ENCODE data around the gene NPAS3.

The NPAS3 gene

GRCh38 chr14:33846100-33846824 lies 907.6 kb downstream of the NPAS3 start:
- H3K9me3 ChIP-seq (ENCODE audit: control insufficient read depth, insufficient read depth, low read length), result no peaks in the 10 kb centered on the region
- H3K4me3 ChIP-seq (ENCODE audit: low read length), result no peak overlapping the region
- no peaks in the 10 kb centered on the region for H3K27me3 ChIP-seq (ENCODE audit: control insufficient read depth, insufficient read depth, low read length)
- H3K4me1 ChIP-seq (ENCODE audit: control insufficient read depth, insufficient read depth, low read length), result no peaks in the 10 kb centered on the region; the same call in 1 of the 2 replicates
- WGBS (ENCODE audit: insufficient coverage, insufficient read length), result no CpG with 5 or more reads among the region's 8 CpGs
- no peaks in the 10 kb centered on the region for H3K36me3 ChIP-seq (ENCODE audit: control insufficient read depth, insufficient read depth, low read length)
- H3K27ac ChIP-seq (ENCODE audit: low read length), result no peak overlapping the region
- no peak for DNase-seq (ENCODE audit: low read depth, low spot score)

- no peak overlapping the region for H3K27ac ChIP-seq (ENCODE audit: low read length)
- no CpG with 5 or more reads among the region's 1 CpG for WGBS (ENCODE audit: insufficient coverage, insufficient read length)
- no peaks in the 10 kb centered on the region for H3K36me3 ChIP-seq (ENCODE audit: control insufficient read depth, insufficient read depth, low read length)
- no peaks in the 10 kb centered on the region for H3K27me3 ChIP-seq (ENCODE audit: control insufficient read depth, insufficient read depth, low read length)
- DNase-seq (ENCODE audit: low read depth, low spot score), result no peak
- no peaks in the 10 kb centered on the region for H3K9me3 ChIP-seq (ENCODE audit: control insufficient read depth, insufficient read depth, low read length)
- H3K4me1 ChIP-seq (ENCODE audit: control insufficient read depth, insufficient read depth, low read length), result no peaks in the 10 kb centered on the region; the same call in 1 of the 2 replicates
- no peak overlapping the region for H3K4me3 ChIP-seq (ENCODE audit: low read length)
Observed at GRCh38 chr14:33847066-33847465, 908.4 kb downstream of the NPAS3 start.

DNA sequence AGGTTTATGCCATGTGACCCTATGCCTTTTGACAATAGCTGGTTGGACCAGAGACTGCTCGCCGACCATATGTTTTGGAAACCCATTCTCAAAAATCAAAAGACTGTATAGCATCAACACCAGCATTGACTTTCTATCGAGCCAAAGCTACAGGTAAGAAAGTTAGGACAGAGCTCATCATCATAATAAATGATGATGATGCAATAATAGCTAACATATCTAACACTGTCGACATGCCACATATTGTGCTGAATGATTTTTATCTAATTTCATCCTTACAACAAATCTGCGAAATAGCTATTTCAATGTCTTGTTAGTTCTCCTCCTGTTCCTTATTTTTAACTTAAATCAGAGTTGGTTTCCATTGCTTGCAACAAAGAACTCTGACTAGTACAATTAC lies 909.3 kb downstream of the NPAS3 start:
- no peaks in the 10 kb centered on the region for H3K27me3 ChIP-seq (ENCODE audit: control insufficient read depth, insufficient read depth, low read length)
- H3K9me3 ChIP-seq (ENCODE audit: control insufficient read depth, insufficient read depth, low read length), result no peaks in the 10 kb centered on the region
- H3K27ac ChIP-seq (ENCODE audit: low read length), result no peak overlapping the region
- no peak overlapping the region for H3K4me3 ChIP-seq (ENCODE audit: low read length)
- no peaks in the 10 kb centered on the region for H3K36me3 ChIP-seq (ENCODE audit: control insufficient read depth, insufficient read depth, low read length)
- H3K4me1 ChIP-seq (ENCODE audit: control insufficient read depth, insufficient read depth, low read length), result no peaks in the 10 kb centered on the region; the same call in 1 of the 2 replicates
- WGBS (ENCODE audit: insufficient coverage, insufficient read length), result no CpG with 5 or more reads among the region's 5 CpGs
- DNase-seq (ENCODE audit: low read depth, low spot score), result no peak

DNA sequence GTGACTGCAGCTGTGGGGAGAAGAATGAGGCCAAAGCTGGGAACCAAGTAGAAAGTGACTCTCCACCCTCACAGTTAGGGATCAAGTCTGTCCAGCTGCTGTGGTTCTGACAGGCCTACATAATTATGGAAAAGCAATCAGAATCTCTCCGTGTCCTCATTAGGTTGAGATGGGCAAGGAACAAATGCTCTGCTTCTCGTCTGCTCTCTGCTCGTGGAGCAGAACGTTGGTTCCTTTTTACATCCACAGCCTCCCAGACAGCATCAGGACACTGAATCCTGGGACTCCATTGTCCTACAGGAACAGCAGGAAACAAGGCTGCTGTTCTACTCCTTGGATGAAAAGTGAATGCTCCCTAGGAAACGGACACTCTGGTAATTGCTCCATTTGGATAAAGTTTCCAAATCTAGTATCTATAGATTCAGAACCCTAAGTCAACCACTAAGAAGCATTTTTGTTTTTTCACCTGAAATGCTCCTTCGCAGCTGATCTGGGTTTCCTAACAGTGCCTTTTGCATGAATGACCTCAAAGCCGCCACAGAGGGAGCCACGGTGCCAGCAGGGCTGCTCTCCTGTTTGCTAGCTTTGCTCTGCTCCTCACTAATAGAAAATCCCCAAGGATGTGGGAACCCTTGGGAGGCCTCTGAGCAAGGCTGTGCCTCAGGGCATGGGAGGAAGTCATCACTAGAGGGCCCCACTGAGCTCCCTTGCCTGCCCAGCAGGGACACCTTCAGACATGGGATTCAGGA lies 910.2 kb downstream of the NPAS3 start:
- WGBS (ENCODE audit: insufficient coverage, insufficient read length), result no CpG with 5 or more reads among the region's 8 CpGs
- no peak overlapping the region for H3K4me3 ChIP-seq (ENCODE audit: low read length)
- no peaks in the 10 kb centered on the region for H3K36me3 ChIP-seq (ENCODE audit: control insufficient read depth, insufficient read depth, low read length)
- no peaks in the 10 kb centered on the region for H3K27me3 ChIP-seq (ENCODE audit: control insufficient read depth, insufficient read depth, low read length)
- peak; percentile 85 for DNase-seq (ENCODE audit: low read depth, low spot score)
- H3K9me3 ChIP-seq (ENCODE audit: control insufficient read depth, insufficient read depth, low read length), result no peaks in the 10 kb centered on the region
- no peak overlapping the region for H3K27ac ChIP-seq (ENCODE audit: low read length)
- no peaks in the 10 kb centered on the region; the same call in 1 of the 2 replicates for H3K4me1 ChIP-seq (ENCODE audit: control insufficient read depth, insufficient read depth, low read length)

DNA sequence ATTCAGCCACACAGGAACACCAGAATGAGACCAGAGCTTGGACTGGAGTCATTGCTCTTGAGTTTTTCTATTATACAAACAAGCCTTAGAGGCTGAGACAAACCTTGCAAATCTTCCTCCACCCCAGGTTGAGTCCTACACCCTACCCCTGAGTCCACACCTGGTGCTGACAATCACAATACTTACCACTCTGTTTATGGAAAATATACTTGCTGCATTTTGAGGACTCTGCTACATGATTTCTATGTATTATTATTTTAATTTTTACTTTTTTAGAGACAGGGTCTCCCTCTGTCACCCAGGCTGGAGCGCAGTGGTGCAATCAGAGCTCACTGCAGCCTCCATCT lies 910.7 kb downstream of the NPAS3 start:
- H3K9me3 ChIP-seq (ENCODE audit: control insufficient read depth, insufficient read depth, low read length), result no peaks in the 10 kb centered on the region
- no peaks in the 10 kb centered on the region for H3K36me3 ChIP-seq (ENCODE audit: control insufficient read depth, insufficient read depth, low read length)
- DNase-seq (ENCODE audit: low read depth, low spot score), result no peak
- no peaks in the 10 kb centered on the region for H3K4me1 ChIP-seq (ENCODE audit: control insufficient read depth, insufficient read depth, low read length)
- no peak overlapping the region for H3K27ac ChIP-seq (ENCODE audit: low read length)
- no peak overlapping the region for H3K4me3 ChIP-seq (ENCODE audit: low read length)
- H3K27me3 ChIP-seq (ENCODE audit: control insufficient read depth, insufficient read depth, low read length), result no peaks in the 10 kb centered on the region
- no CpG with 5 or more reads among the region's 1 CpG for whole genome bisulfite sequencing (ENCODE audit: insufficient coverage, insufficient read length)

GRCh38 chr14:33850826-33851225 lies 912.1 kb downstream of the NPAS3 start:
- H3K27me3 ChIP-seq (ENCODE audit: control insufficient read depth, insufficient read depth, low read length), result no peaks in the 10 kb centered on the region
- no CpG with 5 or more reads among the region's 7 CpGs for WGBS (ENCODE audit: insufficient coverage, insufficient read length)
- no peak overlapping the region for H3K27ac ChIP-seq (ENCODE audit: low read length)
- no peaks in the 10 kb centered on the region for H3K9me3 ChIP-seq (ENCODE audit: control insufficient read depth, insufficient read depth, low read length)
- no peak for DNase-seq (ENCODE audit: low read depth, low spot score)
- H3K4me3 ChIP-seq (ENCODE audit: low read length), result no peak overlapping the region
- H3K36me3 ChIP-seq (ENCODE audit: control insufficient read depth, insufficient read depth, low read length), result no peaks in the 10 kb centered on the region
- no peaks in the 10 kb centered on the region for H3K4me1 ChIP-seq (ENCODE audit: control insufficient read depth, insufficient read depth, low read length)

GRCh38 chr14:33851366-33851765 lies 912.7 kb downstream of the NPAS3 start:
- no peaks in the 10 kb centered on the region for H3K36me3 ChIP-seq (ENCODE audit: control insufficient read depth, insufficient read depth, low read length)
- H3K27me3 ChIP-seq (ENCODE audit: control insufficient read depth, insufficient read depth, low read length), result no peaks in the 10 kb centered on the region
- no peak overlapping the region for H3K4me3 ChIP-seq (ENCODE audit: low read length)
- no peak overlapping the region for H3K27ac ChIP-seq (ENCODE audit: low read length)
- no CpG with 5 or more reads among the region's 6 CpGs for WGBS (ENCODE audit: insufficient coverage, insufficient read length)
- no peak for DNase-seq (ENCODE audit: low read depth, low spot score)
- H3K4me1 ChIP-seq (ENCODE audit: control insufficient read depth, insufficient read depth, low read length), result no peaks in the 10 kb centered on the region
- no peaks in the 10 kb centered on the region for H3K9me3 ChIP-seq (ENCODE audit: control insufficient read depth, insufficient read depth, low read length)

- Histone ChIP-seq H3K27ac (ENCODE audit: low read length) (no peak overlapping the region), H3K27me3 (ENCODE audit: control insufficient read depth, insufficient read depth, low read length) (no peaks in the 10 kb centered on the region), H3K4me1 (ENCODE audit: control insufficient read depth, insufficient read depth, low read length) (no peaks in the 10 kb centered on the region), H3K9me3 (ENCODE audit: control insufficient read depth, insufficient read depth, low read length) (no peaks in the 10 kb centered on the region), H3K36me3 (ENCODE audit: control insufficient read depth, insufficient read depth, low read length) (no peaks in the 10 kb centered on the region), H3K4me3 (ENCODE audit: low read length) (no peak overlapping the region)
- DNase-seq (ENCODE audit: low read depth, low spot score), result no peak
- no CpG with 5 or more reads among the region's 5 CpGs for WGBS (ENCODE audit: insufficient coverage, insufficient read length)
Observed at GRCh38 chr14:33851931-33852330, 913.3 kb downstream of the NPAS3 start.
